GM19328 (cell line): Measurements from ENCODE around the gene DCAF10.
"Not testable (repeated sequence)": the region's sequence is repeated elsewhere in the genome, so short reads cannot be mapped to it uniquely, and the experiment has no call there.

Experiments used
- ATAC-seq: cut with Tn5 transposase; IDR thresholded peaks from one replicate; pipeline ENCODE4 v1.9.1; 2021; ENCODE audit warnings: mild to moderate bottlenecking, moderate library complexity; ENCODE audit not compliant: unreplicated experiment

The DCAF10 gene

DNA sequence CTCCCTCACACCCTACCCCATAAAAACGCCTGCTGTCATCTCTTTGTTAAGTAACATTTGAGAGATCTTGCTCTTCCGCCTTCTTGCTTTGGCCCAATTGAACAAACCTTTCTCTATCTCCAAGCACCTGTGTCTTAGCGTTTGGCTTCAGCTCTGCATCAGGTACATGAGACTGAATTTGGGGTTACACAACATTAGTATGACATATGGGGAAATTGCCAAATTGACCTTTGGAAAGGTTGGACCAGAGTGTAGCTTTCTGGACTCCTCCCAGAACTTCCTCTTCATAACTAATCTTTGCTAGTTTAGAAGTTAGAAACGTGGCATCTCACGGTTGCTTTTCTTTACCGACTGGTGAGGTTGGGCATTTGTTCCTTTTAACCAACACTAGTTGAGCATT is 12.3 kb upstream of the DCAF10 start:
- ATAC-seq: no peak

GRCh38 chr9:37790096-37790495 is 10.5 kb upstream of the DCAF10 start:
- ATAC-seq: no peak

GRCh38 chr9:37792122-37792521 is 8.5 kb upstream of the DCAF10 start:
- ATAC-seq: no peak

DNA sequence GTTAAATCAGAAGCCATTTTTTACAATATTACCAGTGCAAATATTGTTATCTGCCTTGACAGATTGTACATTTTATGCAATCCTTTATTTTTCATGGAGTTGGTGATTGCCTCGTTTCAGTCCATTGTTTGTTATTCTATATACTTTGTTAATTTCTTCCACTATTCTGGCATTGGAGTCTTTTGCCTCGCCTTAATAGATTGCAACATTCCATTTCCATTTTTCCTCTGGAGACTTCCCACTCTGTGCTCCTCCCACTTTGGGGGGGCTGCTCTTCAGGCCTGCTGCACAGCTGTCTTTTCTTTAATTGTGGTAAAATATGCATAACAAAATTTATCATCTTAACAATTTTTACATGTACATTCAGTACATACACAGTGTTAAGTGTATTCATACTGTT is 4.4 kb upstream of the DCAF10 start:
- ATAC-seq: no peak

DNA sequence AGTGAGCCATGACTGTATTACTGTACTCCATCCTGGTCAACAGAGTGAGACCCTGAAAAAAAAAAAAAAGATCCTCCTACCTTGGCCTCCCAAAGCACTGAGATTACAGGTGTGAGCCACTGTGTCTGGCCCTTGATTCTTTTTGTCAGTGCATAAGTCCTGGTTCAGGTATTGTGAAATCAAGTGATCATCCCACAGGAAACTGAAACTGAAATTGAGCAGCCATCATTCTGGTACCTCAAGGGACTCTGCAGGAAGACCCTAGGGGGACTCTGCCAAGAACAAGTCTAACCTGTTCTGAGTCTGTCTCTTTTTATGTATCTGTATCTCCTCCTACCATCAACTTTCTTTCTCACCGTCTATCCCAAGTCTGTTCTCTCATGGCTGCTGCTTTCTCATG is 1.9 kb upstream of the DCAF10 start:
- ATAC-seq: no peak

GRCh38 chr9:37801287-37801850 is 772 bp downstream of the DCAF10 start:
- peak; percentile 35 for ATAC-seq

DNA sequence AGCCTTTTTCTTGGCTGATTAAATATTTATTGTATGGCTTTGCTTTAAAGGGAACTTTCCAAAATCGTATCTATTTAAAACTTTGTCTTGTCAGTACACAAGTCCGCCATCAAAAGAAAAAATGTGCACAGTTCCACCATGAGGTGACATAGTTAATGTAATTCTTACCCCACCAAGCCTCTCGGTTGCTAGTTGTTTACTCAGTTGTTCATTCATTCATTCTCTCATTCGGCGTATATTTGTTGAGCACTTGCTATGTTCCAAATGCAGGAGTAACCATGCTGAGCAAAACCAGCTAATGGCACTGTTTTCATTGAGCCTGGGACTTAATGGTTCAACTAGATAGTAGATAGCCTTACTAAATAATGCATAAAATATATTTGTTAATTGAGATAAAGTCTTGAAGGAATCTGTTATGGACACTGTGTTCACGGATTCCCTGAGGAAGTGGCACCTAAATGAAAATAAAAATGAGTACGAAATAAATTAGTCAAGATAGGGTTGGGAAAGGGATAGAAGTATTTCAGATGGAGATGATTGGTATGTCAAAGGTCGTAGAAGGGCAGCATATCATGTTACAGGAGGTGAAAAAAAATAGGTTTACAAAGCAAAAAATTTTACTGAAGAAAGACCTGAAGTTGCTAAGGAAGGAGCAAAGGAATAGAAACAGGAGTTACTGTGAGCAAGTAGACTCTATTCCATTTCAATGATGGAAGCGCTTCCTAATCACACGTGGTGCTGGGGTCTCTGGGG is 1.5 kb downstream of the DCAF10 start:
- ATAC-seq: no peak

GRCh38 chr9:37806271-37806670 is 5.7 kb downstream of the DCAF10 start:
- ATAC-seq: no peak

- not testable (repeated sequence) for ATAC-seq
These were observed 9.1 kb downstream of the DCAF10 start for GRCh38 chr9:37809676-37810075.

DNA sequence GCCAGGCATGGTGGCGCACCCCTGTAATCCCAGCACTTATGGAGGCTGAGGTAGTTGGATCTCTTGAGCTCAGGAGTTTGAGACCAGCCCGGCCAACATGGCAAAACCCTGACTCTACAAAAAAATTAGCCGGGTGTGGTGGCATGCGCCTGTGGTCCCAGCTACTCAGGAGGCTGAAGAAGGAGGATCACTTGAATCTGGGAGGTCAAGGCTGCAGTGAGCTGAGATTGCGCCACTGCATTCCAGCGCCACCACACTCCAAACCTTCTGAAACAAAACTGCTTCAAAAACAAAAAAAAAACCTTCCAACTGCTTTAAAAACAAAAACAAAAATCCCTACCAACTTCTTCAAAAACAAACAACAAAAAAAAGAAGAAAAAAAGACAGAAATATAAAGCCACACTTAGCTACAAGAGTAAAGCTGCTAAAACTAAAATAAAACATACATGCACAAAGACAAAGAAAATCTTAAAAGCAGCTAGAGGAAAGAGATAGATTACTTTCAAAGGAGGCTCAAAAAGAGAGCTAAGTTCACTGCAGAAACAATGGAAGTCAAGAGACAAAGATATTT is 11.4 kb downstream of the DCAF10 start:
- no peak for ATAC-seq

DNA sequence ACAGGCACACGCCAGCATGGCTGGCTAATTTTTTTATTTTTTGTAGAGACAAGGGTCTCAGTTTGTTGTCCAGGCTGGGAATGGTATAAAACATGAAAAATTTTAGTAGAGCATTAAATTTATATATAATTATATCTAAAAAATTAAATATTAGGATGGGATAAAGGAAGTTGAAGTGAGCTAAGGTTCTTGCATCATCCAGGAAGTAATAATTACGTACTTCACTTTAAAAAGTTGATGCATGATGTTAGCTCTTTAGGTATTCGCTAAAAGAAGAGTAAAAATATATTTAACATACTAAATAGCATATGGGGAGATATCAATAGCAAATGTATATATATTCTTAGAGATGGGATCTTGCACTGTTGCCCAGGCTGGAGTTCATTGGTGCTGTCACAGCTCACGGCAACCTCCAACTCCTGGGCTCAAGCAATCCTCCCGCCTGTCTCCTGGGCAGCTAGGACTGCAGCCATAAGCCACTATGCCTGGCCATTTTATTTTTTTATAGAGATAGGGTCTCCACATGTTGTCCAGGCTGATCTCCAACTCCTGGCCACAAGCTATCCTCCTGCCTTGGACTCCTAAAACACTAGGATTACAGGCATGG is 12.3 kb downstream of the DCAF10 start:
- ATAC-seq: no peak

DNA sequence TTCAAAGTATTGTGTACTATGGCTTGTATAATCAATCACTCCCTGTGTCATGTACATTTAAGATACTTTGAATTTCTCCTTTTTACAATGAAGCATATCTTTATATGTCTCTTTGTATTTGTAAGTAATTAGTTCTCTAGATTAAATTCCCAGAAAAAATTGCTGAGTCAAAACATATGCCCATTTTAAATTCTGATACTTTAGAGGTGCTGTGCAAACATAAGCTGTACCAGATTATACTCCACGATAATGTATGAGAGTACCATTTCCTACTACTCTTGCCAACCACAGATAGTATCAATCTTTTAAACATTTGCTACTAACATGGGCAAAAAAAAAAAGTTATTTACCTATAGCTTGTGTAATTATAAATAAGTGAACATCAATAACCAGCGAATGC is 18.3 kb downstream of the DCAF10 start:
- no peak for ATAC-seq

DNA sequence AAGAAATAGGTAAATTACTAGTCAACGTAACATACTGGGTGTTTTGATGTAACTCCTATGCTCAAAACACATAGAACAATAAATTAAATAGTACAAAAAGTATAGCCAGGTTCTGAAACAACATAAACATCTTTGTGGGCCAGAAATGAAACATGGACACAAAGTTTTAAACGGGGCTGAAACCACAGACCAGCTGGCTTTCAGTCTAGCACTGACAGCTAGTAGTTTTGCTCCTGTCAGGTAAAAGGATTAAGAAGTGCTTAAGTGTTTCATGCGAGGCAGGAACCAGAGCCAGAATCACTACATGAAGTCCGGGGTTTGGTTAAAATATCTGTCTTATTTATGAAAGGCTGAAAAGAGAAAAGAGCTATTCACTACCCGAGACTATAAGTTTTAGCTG is 19.5 kb downstream of the DCAF10 start:
- ATAC-seq: no peak

GRCh38 chr9:37825174-37825573 is 24.6 kb downstream of the DCAF10 start:
- not testable (repeated sequence) for ATAC-seq

DNA sequence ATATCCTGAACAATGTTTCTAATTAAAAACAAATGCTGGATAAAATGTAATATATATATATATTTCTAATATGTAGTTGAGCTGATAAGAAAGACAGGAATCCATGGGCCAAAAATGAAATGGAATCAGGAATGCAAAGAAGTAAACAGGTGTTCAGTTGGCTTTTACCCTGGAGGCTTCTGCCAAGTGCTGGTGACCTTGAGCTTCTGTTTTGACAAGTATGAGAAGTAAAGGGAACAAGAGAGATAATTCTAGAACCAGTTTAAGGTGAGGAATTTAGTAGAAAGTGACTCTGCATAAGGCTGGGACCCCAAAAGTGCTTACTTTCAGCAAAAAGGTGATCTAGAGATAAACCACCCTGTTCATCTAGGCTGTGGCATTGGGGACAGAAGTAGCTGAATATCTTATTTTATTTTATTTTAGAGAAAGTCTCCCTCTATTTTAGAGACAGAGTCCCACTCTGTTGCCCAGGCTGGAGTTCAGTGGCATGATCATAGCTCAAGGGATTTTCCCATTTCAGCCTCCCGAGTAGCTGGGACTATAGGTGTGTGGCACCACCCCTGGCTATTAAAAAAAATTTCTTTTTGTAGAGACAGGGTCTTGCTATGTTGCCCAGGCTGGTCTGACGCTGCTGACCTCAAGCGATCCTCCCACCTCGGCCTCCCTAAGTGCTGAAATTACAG is 27.0 kb downstream of the DCAF10 start:
- no peak for ATAC-seq

DNA sequence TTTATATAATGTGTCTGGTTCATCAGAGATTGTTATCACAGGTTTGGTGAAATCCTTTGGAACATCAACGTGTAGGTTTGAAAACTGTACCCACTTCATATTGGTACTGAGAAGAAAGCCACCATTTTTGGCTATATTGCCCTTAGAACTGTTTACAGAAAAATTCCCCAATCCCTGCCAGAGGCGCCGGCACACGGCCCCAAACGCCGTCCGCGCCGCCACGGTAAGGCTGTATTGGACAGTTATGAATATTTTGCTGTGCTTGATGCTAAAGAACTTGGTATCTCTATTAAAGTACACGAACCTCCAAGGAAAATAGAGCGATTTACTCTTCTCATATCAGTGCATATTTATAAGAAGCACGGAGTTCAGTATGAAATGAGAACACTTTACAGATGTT is 35.2 kb downstream of the DCAF10 start:
- ATAC-seq: no peak

- peak; percentile 83 for ATAC-seq
These were observed 35.8 kb downstream of the DCAF10 start for GRCh38 chr9:37836386-37836785.

DNA sequence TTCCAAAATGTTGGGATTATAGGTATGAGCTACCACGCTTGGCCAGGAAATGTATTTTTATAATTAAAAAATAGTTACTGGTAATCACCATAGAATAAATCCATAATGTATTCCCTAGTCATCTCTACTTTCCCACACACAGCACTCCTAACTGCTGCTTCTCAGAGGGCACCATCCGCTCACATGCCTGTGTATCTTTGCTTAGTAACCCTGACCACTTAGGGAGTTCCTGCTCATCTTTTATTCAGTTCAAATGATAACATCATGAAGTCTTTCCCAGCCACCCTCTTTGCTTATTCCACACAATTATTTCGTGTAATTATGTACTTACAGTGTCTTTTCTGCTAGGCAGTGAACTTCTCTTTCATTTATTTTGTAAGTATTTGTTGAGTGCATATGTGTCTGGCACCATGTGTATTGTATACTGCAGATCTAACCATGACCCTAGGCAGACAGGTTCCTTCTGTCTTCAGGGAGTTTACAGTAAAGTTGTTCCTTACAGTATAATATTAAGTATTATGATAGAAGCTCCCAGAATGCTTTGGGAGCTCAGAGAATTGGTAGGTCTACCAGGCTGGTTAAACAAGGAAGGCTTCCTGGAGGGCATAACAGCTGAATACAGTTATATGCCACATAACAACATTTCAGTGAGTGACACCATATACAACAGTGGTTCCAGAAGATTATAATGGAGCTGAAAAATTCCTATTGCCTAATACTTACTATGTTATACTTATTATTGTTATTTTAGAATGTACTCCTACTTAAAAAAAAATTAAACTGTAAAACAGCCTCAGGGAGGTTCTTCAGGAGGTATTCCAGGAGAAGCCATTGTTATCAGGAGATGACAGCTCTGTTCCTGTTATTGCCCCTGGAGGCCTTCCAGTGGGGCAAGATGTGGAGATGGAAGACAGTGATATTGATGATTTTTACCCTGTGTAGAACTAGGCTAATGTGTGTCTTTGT is 39.2 kb downstream of the DCAF10 start:
- ATAC-seq: no peak

DNA sequence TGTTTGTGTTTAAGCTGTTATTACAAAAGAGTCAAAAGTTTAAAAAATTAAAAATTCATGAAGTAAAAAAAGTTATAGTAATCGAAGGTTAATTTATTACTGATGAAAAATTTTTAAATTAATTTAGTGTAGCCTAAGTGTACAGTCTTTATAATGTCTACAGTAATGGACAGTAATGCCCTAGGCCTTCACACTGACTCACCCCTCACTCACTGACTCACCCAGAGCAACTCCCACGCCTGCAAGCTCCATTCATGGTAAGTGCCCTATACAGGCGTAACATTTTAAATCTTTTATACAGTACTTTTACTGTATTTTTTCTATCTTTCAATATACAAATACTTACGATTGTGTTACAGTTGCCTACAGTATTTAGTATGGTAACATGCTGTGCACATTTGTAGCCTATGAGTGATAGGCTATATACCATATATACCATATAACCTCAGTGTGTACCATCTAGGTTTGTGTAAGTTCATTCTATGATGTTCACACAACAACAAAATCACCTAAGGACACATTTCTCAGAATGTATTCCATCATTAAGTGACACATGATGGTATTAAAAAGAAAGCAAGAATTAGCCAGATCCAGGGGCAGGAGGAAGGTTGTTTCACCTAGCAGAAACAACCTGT is 40.1 kb downstream of the DCAF10 start:
- no peak for ATAC-seq

- no peak for ATAC-seq
These were observed 51.6 kb downstream of the DCAF10 start for GRCh38 chr9:37852222-37852621.
